Amniotic stem cell (primary cell): ENCODE data around the gene RNF222.

Experiments used
- DNase-seq: peaks from one replicate; lab custom pipeline; 2025; lab: John Stamatoyannopoulos, UW

RNF222 gene

GRCh38 chr17:8345052-8345690 is 52.5 kb downstream of the RNF222 start:
- DNase-seq, result no peak

DNA sequence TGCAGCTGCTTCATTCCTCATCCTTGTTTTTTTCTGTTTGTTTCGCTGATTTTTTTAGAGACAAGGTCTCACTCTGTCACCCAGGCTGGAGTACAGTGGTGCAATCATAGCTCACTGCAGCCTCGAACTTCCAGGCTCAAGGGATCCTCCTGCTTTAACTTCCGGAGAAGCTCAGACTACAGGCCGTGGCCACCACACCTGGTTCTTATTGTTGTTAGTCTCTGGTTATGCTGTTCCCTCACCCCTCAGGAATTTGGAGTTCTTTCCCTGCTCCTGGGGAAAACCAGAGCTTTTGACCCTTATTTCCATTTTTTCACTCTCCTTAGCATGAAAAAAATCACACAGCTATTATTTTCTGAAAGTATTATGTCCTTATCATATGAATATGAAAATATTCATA is 56.2 kb downstream of the RNF222 start:
- DNase-seq, result no peak
